HT-29 (cell line): ENCODE measurements around the gene TPM2. TPM values are rescaled to one million over a fixed set of nuclear protein-coding genes. Genes with fewer than 3 reads are reported as not detected.

Experiments used
- DNase-seq: peaks from one replicate; pipeline ENCODE4 v3.0.0-alpha.2; 2015; ENCODE audit warnings: low spot score
- small RNA-seq: library from RNA; depleted of rRNA; stranded (forward); fragments of <200 nt; gene quantifications from one replicate; pipeline ENCODE3, GENCODE V24; 2014
- total RNA-seq: library from RNA; depleted of rRNA; stranded (reverse); fragments of >200 nt; shearing (Covaris generic); gene quantifications from 2 replicates; pipeline ENCODE4 v1.2.3, GENCODE V29; 2014; rRNA removed

The TPM2 gene
- total RNA-seq, 1 experiment from 2014 or later: 69.8 TPM

- no peak for DNase-seq
Observed at GRCh38 chr9:35635730-35636129, 54.0 kb downstream of the TPM2 start.

Small RNA genes within 50 kb of the gene (small RNA-seq; reads per million reads assigned to genes)
- not detected for gene MIR6853
- not detected for gene RMRP
- gene RN7SL22P: not detected

Other genes with a start within 250 kb of the TPM2 start
- gene RUSC2, start 199.8 kb downstream of the TPM2 start, total RNA-seq: 0.94 and 2.0 TPM in 2 replicates
- gene TESK1, start 84.7 kb downstream of the TPM2 start, total RNA-seq: 7.7 and 7.9 TPM in 2 replicates
- 0.23 TPM in 1 of 2 replicates, not detected in the other for gene CD72, start 71.5 kb downstream of the TPM2 start, total RNA-seq
- not detected in 2 replicates for gene SIT1, start 39.0 kb downstream of the TPM2 start, total RNA-seq
- 23,916 and 27,637 TPM in 2 replicates for gene RMRP, start 31.9 kb downstream of the TPM2 start, total RNA-seq
- gene CCDC107, start 31.6 kb downstream of the TPM2 start, total RNA-seq: 19.7 and 19.9 TPM in 2 replicates
- 16.2 and 23.4 TPM in 2 replicates for gene ARHGEF39, start 24.7 kb downstream of the TPM2 start, total RNA-seq
- 82.8 and 95.4 TPM in 2 replicates for gene CA9, start 16.0 kb downstream of the TPM2 start, total RNA-seq
- 99.5 and 100.0 TPM in 2 replicates for gene TLN1, start 42.3 kb upstream of the TPM2 start, total RNA-seq
- 42.4 and 44.5 TPM in 2 replicates for gene CREB3, start 42.7 kb upstream of the TPM2 start, total RNA-seq
- gene GBA2, start 59.3 kb upstream of the TPM2 start, total RNA-seq: 74.6 and 84.9 TPM in 2 replicates
- gene RGP1, start 59.4 kb upstream of the TPM2 start, total RNA-seq: 18.9 and 20.6 TPM in 2 replicates
- gene MSMP, start 64.4 kb upstream of the TPM2 start, total RNA-seq: 0.28 TPM in 1 of 2 replicates, not detected in the other
- gene NPR2, start 101.7 kb upstream of the TPM2 start, total RNA-seq: 6.3 and 8.3 TPM in 2 replicates
- 0.78 and 1.9 TPM in 2 replicates for gene SPAG8, start 122.3 kb upstream of the TPM2 start, total RNA-seq
- gene HINT2, start 125.1 kb upstream of the TPM2 start, total RNA-seq: 91.2 and 98.7 TPM in 2 replicates
- gene FAM221B, start 138.8 kb upstream of the TPM2 start, total RNA-seq: 0.10 and 0.16 TPM in 2 replicates
- gene TMEM8B, start 139.3 kb upstream of the TPM2 start, total RNA-seq: 3.1 and 4.5 TPM in 2 replicates
- gene OR13J1, start 180.5 kb upstream of the TPM2 start, total RNA-seq: not detected in 2 replicates
- 4.1 and 7.7 TPM in 2 replicates for gene HRCT1, start 216.3 kb upstream of the TPM2 start, total RNA-seq
- 0.23 TPM in 1 of 2 replicates, not detected in the other for gene SPAAR, start 219.6 kb upstream of the TPM2 start, total RNA-seq